ENCODE data around the gene TMEM125.

Gene TMEM125

GRCh38 chr1:43312212-43312623 is 42.4 kb downstream of the TMEM125 start:
- DNase-seq (ENCODE audit: low spot score), result no peak

GRCh38 chr1:43312663-43313515 is 43.1 kb downstream of the TMEM125 start:
- no peak for DNase-seq (ENCODE audit: low spot score)

- no peak for DNase-seq (ENCODE audit: low spot score)
These were observed 44.0 kb downstream of the TMEM125 start for GRCh38 chr1:43313771-43314170.

GRCh38 chr1:43314233-43314632 is 44.5 kb downstream of the TMEM125 start:
- no peak for DNase-seq (ENCODE audit: low spot score)

- no peak for DNase-seq (ENCODE audit: low spot score)
These were observed 45.7 kb downstream of the TMEM125 start for GRCh38 chr1:43315481-43315880.

- no peak for DNase-seq (ENCODE audit: low spot score)
These were observed 46.4 kb downstream of the TMEM125 start for GRCh38 chr1:43315963-43316737.

GRCh38 chr1:43316738-43317520 is 47.1 kb downstream of the TMEM125 start:
- no peak for DNase-seq (ENCODE audit: low spot score)

GRCh38 chr1:43317817-43318471 is 48.2 kb downstream of the TMEM125 start:
- no peak for DNase-seq (ENCODE audit: low spot score)

- no peak for DNase-seq (ENCODE audit: low spot score)
These were observed 49.0 kb downstream of the TMEM125 start for GRCh38 chr1:43318831-43319230.

GRCh38 chr1:43319288-43319687 is 49.5 kb downstream of the TMEM125 start:
- DNase-seq (ENCODE audit: low spot score), result no peak

- DNase-seq (ENCODE audit: low spot score), result no peak
These were observed 50.0 kb downstream of the TMEM125 start for GRCh38 chr1:43319766-43320165.

- no peak for DNase-seq (ENCODE audit: low spot score)
These were observed 51.6 kb downstream of the TMEM125 start for GRCh38 chr1:43321331-43321891.

GRCh38 chr1:43322506-43322905 is 52.7 kb downstream of the TMEM125 start:
- DNase-seq (ENCODE audit: low spot score), result no peak
